OCI-LY1 (cell line): ENCODE data around the gene ZCCHC14.

Source experiments
- H2AFZ ChIP-seq: fragments of 200-600 bp; sonication (generic), shearing (Covaris generic); 2 replicates; pipeline ENCODE4 v1.6.0; 2014; ENCODE audit warnings: antibody characterized with exemption, mild to moderate bottlenecking, low read length
- H3F3A ChIP-seq: fragments of 200-600 bp; sonication (generic), shearing (Covaris generic); 2 replicates; pipeline ENCODE4 v1.6.0; 2014; ENCODE audit warnings: mild to moderate bottlenecking, antibody characterized with exemption, low read length, moderate library complexity; ENCODE audit not compliant: insufficient read depth
- H3K27ac ChIP-seq: fragments of 200-600 bp; sonication (generic); 2 replicates; pipeline ENCODE4 v1.5.1; 2014; ENCODE audit warnings: low read length, mixed run types, mild to moderate bottlenecking, low read depth; ENCODE audit not compliant: poor library complexity, severe bottlenecking
- H3K27me3 ChIP-seq: fragments of 200-600 bp; sonication (generic); 2 replicates; pipeline ENCODE4 v1.6.0; 2014; ENCODE audit warnings: antibody characterized with exemption, mild to moderate bottlenecking, low read length, moderate library complexity; ENCODE audit not compliant: insufficient read depth
- H3K36me3 ChIP-seq: fragments of 200-600 bp; sonication (generic); 2 replicates; pipeline ENCODE4 v1.6.1; 2014; ENCODE audit warnings: mild to moderate bottlenecking, antibody characterized with exemption, low read length, moderate library complexity, mixed read lengths; ENCODE audit not compliant: insufficient read depth
- H3K4me1 ChIP-seq: fragments of 200-600 bp; sonication (generic); 2 replicates; pipeline ENCODE4 v1.5.1; 2014; ENCODE audit warnings: mild to moderate bottlenecking, low read length, moderate library complexity; ENCODE audit not compliant: insufficient read depth, severe bottlenecking
- H3K4me2 ChIP-seq: fragments of 200-600 bp; sonication (generic), shearing (Covaris generic); 2 replicates; pipeline ENCODE4 v1.6.1; 2014; ENCODE audit warnings: low read length
- H3K4me3 ChIP-seq: fragments of 200-600 bp; sonication (generic); 2 replicates; pipeline ENCODE4 v1.5.1; 2014; ENCODE audit warnings: low read length, low read depth, mild to moderate bottlenecking, mixed read lengths; ENCODE audit not compliant: poor library complexity, severe bottlenecking
- H3K79me2 ChIP-seq: fragments of 200-600 bp; shearing (Covaris generic); 2 replicates; pipeline ENCODE4 v1.6.1; 2016; ENCODE audit warnings: mixed run types, low read length, mixed read lengths; ENCODE audit not compliant: insufficient read depth
- H3K9ac ChIP-seq: fragments of 200-600 bp; sonication (generic), shearing (Covaris generic); 2 replicates; pipeline ENCODE4 v1.6.1; 2014; ENCODE audit warnings: mild to moderate bottlenecking, low read length, mixed read lengths
- H3K9me2 ChIP-seq: fragments of 200-600 bp; sonication (generic), shearing (Covaris generic); 2 replicates; pipeline ENCODE4 v1.6.1; 2014; ENCODE audit warnings: low read depth, mild to moderate bottlenecking, low read length, mixed read lengths
- H3K9me3 ChIP-seq: fragments of 200-600 bp; shearing (Covaris generic); 2 replicates; pipeline ENCODE4 v1.6.1; 2014; ENCODE audit warnings: low read length, mixed read lengths
- H4K20me1 ChIP-seq: fragments of 200-600 bp; sonication (generic), shearing (Covaris generic); 2 replicates; pipeline ENCODE4 v1.6.0; 2016; ENCODE audit warnings: mild to moderate bottlenecking, low read length; ENCODE audit not compliant: insufficient read depth
- EZH2 ChIP-seq: fragments of 200-600 bp; sonication (generic), shearing (Covaris generic); IDR thresholded peaks from 2 replicates; pipeline ENCODE4 v1.8.0; 2017; ENCODE audit warnings: borderline replicate concordance, mixed run types, mild to moderate bottlenecking, antibody characterized with exemption, low read length, moderate library complexity, mixed read lengths
- TF ChIP-seq, protein P1 (sequence below): fragments of 200-600 bp; sonication (generic), shearing (Covaris generic); IDR thresholded peaks from 2 replicates; pipeline ENCODE4 v1.5.1; 2017; ENCODE audit warnings: mild to moderate bottlenecking, antibody characterized with exemption, low read length, moderate library complexity, mixed read lengths

Gene ZCCHC14

GRCh38 chr16:87411375-87412271 lies 81.2 kb downstream of the ZCCHC14 start:
- TF ChIP-seq, protein P1, sequence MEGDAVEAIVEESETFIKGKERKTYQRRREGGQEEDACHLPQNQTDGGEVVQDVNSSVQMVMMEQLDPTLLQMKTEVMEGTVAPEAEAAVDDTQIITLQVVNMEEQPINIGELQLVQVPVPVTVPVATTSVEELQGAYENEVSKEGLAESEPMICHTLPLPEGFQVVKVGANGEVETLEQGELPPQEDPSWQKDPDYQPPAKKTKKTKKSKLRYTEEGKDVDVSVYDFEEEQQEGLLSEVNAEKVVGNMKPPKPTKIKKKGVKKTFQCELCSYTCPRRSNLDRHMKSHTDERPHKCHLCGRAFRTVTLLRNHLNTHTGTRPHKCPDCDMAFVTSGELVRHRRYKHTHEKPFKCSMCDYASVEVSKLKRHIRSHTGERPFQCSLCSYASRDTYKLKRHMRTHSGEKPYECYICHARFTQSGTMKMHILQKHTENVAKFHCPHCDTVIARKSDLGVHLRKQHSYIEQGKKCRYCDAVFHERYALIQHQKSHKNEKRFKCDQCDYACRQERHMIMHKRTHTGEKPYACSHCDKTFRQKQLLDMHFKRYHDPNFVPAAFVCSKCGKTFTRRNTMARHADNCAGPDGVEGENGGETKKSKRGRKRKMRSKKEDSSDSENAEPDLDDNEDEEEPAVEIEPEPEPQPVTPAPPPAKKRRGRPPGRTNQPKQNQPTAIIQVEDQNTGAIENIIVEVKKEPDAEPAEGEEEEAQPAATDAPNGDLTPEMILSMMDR = no peak
- no peak for TF ChIP-seq EZH2
- Histone ChIP-seq H3K4me1 (peaks cover 15% of the 10 kb centered on the region), H3K79me2 (no peaks in the 10 kb centered on the region), H3K4me2 (no peak overlapping the region), H3K9me2 (no peaks in the 10 kb centered on the region), H3K9ac (no peak overlapping the region), H4K20me1 (no peaks in the 10 kb centered on the region), H3K4me3 (no peak overlapping the region), H3K27ac (no peak overlapping the region), H3F3A (peaks cover 6% of the 10 kb centered on the region; the same call in 1 of the 2 replicates), H3K36me3 (peaks cover 59% of the 10 kb centered on the region), H3K27me3 (no peaks in the 10 kb centered on the region), H3K9me3 (no peaks in the 10 kb centered on the region), H2AFZ (no peak overlapping the region)

DNA sequence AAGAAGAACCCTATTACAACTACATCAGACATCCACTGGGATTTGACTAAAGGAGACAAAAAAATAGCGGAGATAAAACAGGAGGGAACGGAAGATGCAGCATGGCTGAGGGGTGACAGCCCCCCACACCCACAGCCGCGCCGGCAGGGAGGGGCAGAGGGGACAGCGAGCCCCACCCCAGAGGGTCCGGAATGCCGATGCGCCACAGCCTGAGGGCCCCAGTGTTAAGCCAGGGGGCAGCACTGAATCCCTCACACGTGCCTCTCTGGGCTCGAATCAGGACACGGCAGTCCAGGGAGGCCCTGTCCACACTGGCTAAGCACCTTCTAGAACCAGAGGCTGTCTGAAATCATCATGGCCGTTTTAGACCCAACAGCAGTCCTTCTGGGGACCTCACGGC lies 81.9 kb downstream of the ZCCHC14 start:
- TF ChIP-seq EZH2 = no peak
- TF ChIP-seq, protein P1 = no peak
- H3K9me3 ChIP-seq = no peaks in the 10 kb centered on the region
- H3K79me2 ChIP-seq = no peaks in the 10 kb centered on the region
- H3K9ac ChIP-seq = no peak overlapping the region
- no peak overlapping the region for H2AFZ ChIP-seq
- no peaks in the 10 kb centered on the region for H3K9me2 ChIP-seq
- no peaks in the 10 kb centered on the region for H3K27me3 ChIP-seq
- H3K27ac ChIP-seq = no peak overlapping the region
- peaks cover 57% of the 10 kb centered on the region for H3K36me3 ChIP-seq
- no peaks in the 10 kb centered on the region for H4K20me1 ChIP-seq
- peaks cover 15% of the 10 kb centered on the region for H3K4me1 ChIP-seq
- H3F3A ChIP-seq = peaks cover 6% of the 10 kb centered on the region; the same call in 1 of the 2 replicates
- H3K4me3 ChIP-seq = no peak overlapping the region
- no peak overlapping the region for H3K4me2 ChIP-seq

DNA sequence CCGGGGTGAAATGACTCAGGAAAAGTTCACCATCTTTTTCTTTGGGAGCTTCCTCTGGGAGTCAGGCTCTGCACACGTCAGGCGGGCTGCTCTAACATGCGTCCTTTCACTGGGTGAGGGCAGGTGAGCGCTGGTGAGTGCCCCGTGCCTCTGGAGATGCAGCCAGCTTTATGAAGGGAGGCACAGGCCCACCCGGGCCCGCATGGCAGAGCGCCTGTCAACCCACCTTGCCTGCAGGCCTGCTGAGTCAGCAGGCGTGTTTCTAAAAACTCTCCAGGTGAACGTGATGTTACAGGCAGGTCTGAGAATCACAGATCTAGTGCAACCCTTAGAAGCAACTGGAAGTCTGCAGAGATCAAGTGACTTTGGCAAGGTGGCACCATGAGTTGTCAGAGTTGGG lies 82.3 kb downstream of the ZCCHC14 start:
- Histone ChIP-seq H3K9ac (no peak overlapping the region), H3K9me2 (no peaks in the 10 kb centered on the region), H3K36me3 (peaks cover 59% of the 10 kb centered on the region), H3K4me2 (no peak overlapping the region), H3F3A (peaks cover 6% of the 10 kb centered on the region; the same call in 1 of the 2 replicates), H3K4me3 (no peak overlapping the region), H3K27ac (no peak overlapping the region), H2AFZ (no peak overlapping the region), H3K4me1 (peaks cover 15% of the 10 kb centered on the region), H4K20me1 (no peaks in the 10 kb centered on the region), H3K79me2 (no peaks in the 10 kb centered on the region), H3K27me3 (no peaks in the 10 kb centered on the region), H3K9me3 (no peaks in the 10 kb centered on the region)
- TF ChIP-seq EZH2 = no peak
- TF ChIP-seq, protein P1 = no peak
